Heart left ventricle (tissue), 16 donors: Measurements from ENCODE around the gene GPC6. TPM values are rescaled to one million over a fixed set of nuclear protein-coding genes. Genes with fewer than 3 reads are reported as not detected.

Experiments
- ATAC-seq, 4 donors: fragments of 200-7000 bp; cut with Tn5 transposase; one replicate each; pipeline ENCODE4 v1.9.1; 2020 to 2022; ENCODE audit warnings: moderate library complexity in 4 of 4, mild to moderate bottlenecking in 3 of 4, moderate number of reproducible peaks in 1 of 4
- DNase-seq, 5 donors: peaks; one replicate each; pipeline ENCODE4 v3.0.0-alpha.2; 2020
- H3K27ac ChIP-seq, 12 donors: fragments of 200-600 bp; sonication (generic) in 4 of 12; one replicate each; pipeline versions ENCODE4 v1.5.0 to v1.8.0; 2016 to 2022; ENCODE audit warnings: mild to moderate bottlenecking in 2 of 12
- H3K27me3 ChIP-seq, 9 donors: fragments of 200-600 bp; sonication (generic) in 2 of 9; one replicate each; pipeline versions ENCODE4 v1.5.1 to v1.8.0; 2016 to 2022; ENCODE audit warnings: mild to moderate bottlenecking in 3 of 9
- H3K36me3 ChIP-seq, 9 donors: fragments of 200-600 bp; sonication (generic) in 2 of 9; one replicate each; pipeline versions ENCODE4 v1.5.0 to v1.8.0; 2018 to 2022; ENCODE audit warnings: mild to moderate bottlenecking in 2 of 9
- H3K4me1 ChIP-seq, 12 donors: fragments of 200-600 bp; sonication (generic) in 4 of 12; one replicate each; pipeline versions ENCODE4 v1.5.0 to v1.8.0; 2016 to 2022; ENCODE audit warnings: mild to moderate bottlenecking in 3 of 12
- H3K4me3 ChIP-seq, 12 donors: fragments of 200-600 bp; sonication (generic) in 4 of 12; one replicate each; pipeline versions ENCODE4 v1.5.0 to v1.8.0; 2017 to 2022; ENCODE audit warnings: mild to moderate bottlenecking in 9 of 12, moderate library complexity in 4 of 12
- H3K9me3 ChIP-seq, 12 donors: fragments of 200-600 bp; sonication (generic) in 4 of 12; one replicate each; pipeline versions ENCODE4 v1.5.0 to v1.8.0; 2016 to 2022; ENCODE audit warnings: mild to moderate bottlenecking in 1 of 12
- POLR2A ChIP-seq, 2 donors: fragments of 450-650 bp; IDR thresholded peaks; one replicate each; pipeline ENCODE4 v1.6.1; 2017; ENCODE audit warnings: antibody characterized with exemption in 2 of 2, mild to moderate bottlenecking in 2 of 2, moderate library complexity in 2 of 2
- WGBS, 4 donors: extraction: QIAGEN DNeasy Blood & Tissue Kit in 2 of 4; methylation state at CpG; one replicate each; pipeline versions ENCODE4 v1.1.5 to v1.1.7; 2013 to 2018; 5-methylcytosine and 5-hydroxymethylcytosine counted together
- intact Hi-C, 10 donors: fragments of 100-400 bp; cut with DNase I; formaldehyde crosslinking; loops; one replicate each; pipeline versions ENCODE4 v1.11.1 to v1.14.2; 2022
- polyA plus RNA-seq, 2 donors: library from polyadenylated mRNA; stranded (reverse); fragments of 200-250 nt; gene quantifications; one replicate each; pipeline ENCODE4 v1.2.3, GENCODE V29; 2013
- total RNA-seq, 9 donors: library from RNA; depleted of rRNA in 2 of 9; stranded (reverse); fragments of >200 nt in 2 of 9; fragmentation: NEBNext Ultra II Directional in 3 of 9; extraction: Animal tissue kit (Norgen Biotek cat#: 25700) in 3 of 9; gene quantifications; one replicate each; pipeline versions ENCODE4 v1.1.0 to v1.2.4, GENCODE V29; 2016 to 2023
- TF ChIP-seq, protein P1 (sequence below), 12 donors: fragments of 200-600 bp; sonication (generic) in 4 of 12; IDR thresholded peaks; one replicate each; pipeline versions ENCODE4 v1.5.0 to v1.8.0; 2018 to 2022; ENCODE audit warnings: antibody characterized with exemption in 12 of 12, mild to moderate bottlenecking in 5 of 12
- donor health status: ischemic (EF 13 %, LVEDD 7.1; RV severe dilation, severe dysfunction).
- donor health status: healthy with polysubstance abuse.
- donor health status: DM: no; HTN: yes; CAD: no.
- donor health status: DM: no; HTN: no; CAD: no.
- donor health status: ischemic (EF 25% LVEDD 6.9; RV normal size, moderate dysfunction).
- donor health status: ischemic (EF 25% LVEDD 5.7; RV mildly dilated, moderate dysfunction).
- donor health status: healthy.
- donor health status: DM: yes; HTN: yes; CAD: no.
- donor health status: ischemic (EF 35%, LVEDD 5.7; RV mildly dilated, moderate dysfunction).
- donor health status: nonischemic (EF 11% LVEDD 7.7; RV severe dilation, severe dysfunction).
- donor health status: DM: yes; HTN: yes; CAD: no.
- donor health status: PGD.
- donor health status: ischemic (EF 29% LVEDD 5.4; RV normal size, mild dysfunction).
- donor health status: nonischemic (EF 23%, LVEDD 6.1; RV moderate dilation, normal function).

The GPC6 gene
- total and polyA plus RNA-seq, 11 donors, result 0.08 to 6.2 (median 2.0) TPM

DNA sequence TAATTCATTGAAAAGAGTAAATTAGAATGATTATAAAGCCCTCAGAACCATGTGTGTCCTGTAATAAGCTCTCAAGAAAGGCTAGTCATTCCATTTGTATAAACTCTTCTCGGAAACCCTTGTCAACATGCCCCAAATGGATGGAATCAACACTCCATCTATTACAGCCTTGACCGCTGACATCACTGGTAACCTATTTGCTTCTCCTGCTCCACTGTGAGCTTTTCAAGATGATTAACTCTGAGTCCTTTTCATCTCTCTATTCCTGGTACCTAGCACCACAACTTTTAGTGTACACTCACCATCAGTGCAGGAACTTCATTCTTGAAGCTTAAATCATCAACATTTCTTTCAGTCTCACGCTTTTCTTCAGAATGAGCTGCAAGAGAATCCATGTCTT lies 640.9 kb downstream of the GPC6 start:
- Histone ChIP-seq H3K27me3 (no peaks in the 10 kb centered on the region), H3K4me1 (no peaks in the 10 kb centered on the region), H3K36me3 (no peaks in the 10 kb centered on the region), H3K27ac (no peak overlapping the region), H3K9me3 (no peaks in the 10 kb centered on the region), H3K4me3 (no peak overlapping the region)
- intact Hi-C loops, result no loop called here
- ATAC-seq (no peak), DNase-seq (no peak)
- TF ChIP-seq, protein P1, sequence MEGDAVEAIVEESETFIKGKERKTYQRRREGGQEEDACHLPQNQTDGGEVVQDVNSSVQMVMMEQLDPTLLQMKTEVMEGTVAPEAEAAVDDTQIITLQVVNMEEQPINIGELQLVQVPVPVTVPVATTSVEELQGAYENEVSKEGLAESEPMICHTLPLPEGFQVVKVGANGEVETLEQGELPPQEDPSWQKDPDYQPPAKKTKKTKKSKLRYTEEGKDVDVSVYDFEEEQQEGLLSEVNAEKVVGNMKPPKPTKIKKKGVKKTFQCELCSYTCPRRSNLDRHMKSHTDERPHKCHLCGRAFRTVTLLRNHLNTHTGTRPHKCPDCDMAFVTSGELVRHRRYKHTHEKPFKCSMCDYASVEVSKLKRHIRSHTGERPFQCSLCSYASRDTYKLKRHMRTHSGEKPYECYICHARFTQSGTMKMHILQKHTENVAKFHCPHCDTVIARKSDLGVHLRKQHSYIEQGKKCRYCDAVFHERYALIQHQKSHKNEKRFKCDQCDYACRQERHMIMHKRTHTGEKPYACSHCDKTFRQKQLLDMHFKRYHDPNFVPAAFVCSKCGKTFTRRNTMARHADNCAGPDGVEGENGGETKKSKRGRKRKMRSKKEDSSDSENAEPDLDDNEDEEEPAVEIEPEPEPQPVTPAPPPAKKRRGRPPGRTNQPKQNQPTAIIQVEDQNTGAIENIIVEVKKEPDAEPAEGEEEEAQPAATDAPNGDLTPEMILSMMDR (IDR thresholded peaks at IDR 0.05), result no peak
- TF ChIP-seq POLR2A (IDR thresholded peaks at IDR 0.05), result no peak
- 87 to 95% (median 91%) methylated on average over 3 of the region's 3 CpGs for WGBS, 4 donors

DNA sequence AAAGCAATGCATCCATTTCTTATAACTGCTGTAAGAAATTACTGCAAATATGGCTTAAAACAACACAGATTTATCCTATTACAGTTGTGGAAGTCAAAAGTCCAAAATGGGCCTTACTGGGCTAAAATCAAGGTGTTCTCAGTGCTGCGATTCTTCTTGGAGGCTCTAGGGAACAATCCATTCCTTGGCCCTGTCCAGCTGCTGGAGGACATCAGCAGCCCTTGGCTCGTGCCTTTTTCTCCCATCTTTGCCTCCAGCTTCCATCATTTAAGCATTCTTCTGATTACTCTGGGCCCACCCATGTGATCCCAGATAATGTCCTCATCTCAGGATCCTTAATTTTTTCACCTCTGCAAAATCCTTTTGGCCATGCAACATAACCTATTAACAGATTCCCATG lies 645.8 kb downstream of the GPC6 start:
- intact Hi-C loops, result no loop called here
- DNase-seq, result no peak
- Histone ChIP-seq H3K4me3 (no peak overlapping the region), H3K27ac (no peak overlapping the region), H3K4me1 (no peaks in the 10 kb centered on the region), H3K9me3 (no peaks in the 10 kb centered on the region), H3K36me3 (no peaks in the 10 kb centered on the region), H3K27me3 (no peaks in the 10 kb centered on the region)
- ATAC-seq, result no peak
- 60 to 78% (median 74%) methylated on average over 2 of the region's 2 CpGs for WGBS, 4 donors
- TF ChIP-seq, protein P1 (IDR thresholded peaks at IDR 0.05), result no peak
- TF ChIP-seq POLR2A (IDR thresholded peaks at IDR 0.05), result no peak

DNA sequence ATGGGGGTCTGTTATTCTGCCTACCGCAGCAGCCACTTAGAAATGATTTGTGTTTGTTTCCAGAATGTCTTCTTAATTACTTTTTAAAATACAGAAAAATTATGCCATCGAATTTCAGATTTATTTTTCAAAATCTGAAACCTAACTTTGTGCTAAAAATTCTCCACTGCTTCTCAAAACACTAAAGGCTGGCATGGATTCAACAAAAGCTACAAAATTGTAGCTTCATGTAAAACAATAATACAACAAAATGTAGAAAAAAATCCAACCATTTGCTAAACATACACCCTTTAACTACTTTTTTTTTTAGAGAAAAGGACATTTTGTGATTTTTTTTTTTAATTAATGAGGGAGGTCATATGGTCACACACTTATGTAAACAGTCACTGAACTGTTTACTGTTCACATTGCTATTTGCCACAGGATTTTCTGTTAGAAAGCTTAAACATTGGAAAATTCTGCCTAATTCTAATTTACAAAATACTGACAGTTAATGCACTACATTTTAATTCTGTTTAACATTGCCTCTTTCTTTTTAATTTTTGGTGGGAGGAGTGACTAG lies 646.3 kb downstream of the GPC6 start:
- 72 to 79% (median 74%) methylated on average over 2 of the region's 2 CpGs for WGBS, 4 donors
- ATAC-seq (no peak), DNase-seq (no peak)
- no peaks in the 10 kb centered on the region for H3K9me3 ChIP-seq
- no peaks in the 10 kb centered on the region for H3K27me3 ChIP-seq
- TF ChIP-seq, protein P1 (IDR thresholded peaks at IDR 0.05), result no peak
- TF ChIP-seq POLR2A (IDR thresholded peaks at IDR 0.05), result no peak
- intact Hi-C loops, result no loop called here
- no peak overlapping the region for H3K27ac ChIP-seq
- H3K4me1 ChIP-seq, result no peaks in the 10 kb centered on the region
- no peak overlapping the region for H3K4me3 ChIP-seq
- no peaks in the 10 kb centered on the region for H3K36me3 ChIP-seq

DNA sequence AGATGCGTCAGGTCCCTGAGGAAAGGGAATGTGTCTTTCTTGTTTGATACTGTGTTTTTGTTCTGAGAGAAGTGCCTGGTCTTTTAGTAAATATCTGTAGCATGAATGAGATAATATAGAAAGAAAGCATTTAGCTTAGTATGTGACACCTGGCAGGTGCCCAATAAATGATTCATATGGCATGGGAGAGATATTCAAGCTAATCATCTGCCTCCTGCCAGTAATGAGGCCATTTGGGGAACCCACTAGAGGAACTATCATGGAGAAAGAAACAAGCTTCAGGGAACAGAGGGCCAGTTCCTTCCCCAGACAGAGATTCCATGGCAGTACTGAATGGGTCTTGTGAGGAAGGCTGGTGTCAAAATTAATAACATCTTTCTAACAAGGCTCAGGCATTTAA lies 648.9 kb downstream of the GPC6 start:
- no peaks in the 10 kb centered on the region for H3K27me3 ChIP-seq
- intact Hi-C loops, result no loop called here
- TF ChIP-seq, protein P1 (IDR thresholded peaks at IDR 0.05), result no peak
- no peak for TF ChIP-seq POLR2A (IDR thresholded peaks at IDR 0.05)
- H3K4me3 ChIP-seq, result no peak overlapping the region
- H3K36me3 ChIP-seq, result no peaks in the 10 kb centered on the region
- H3K9me3 ChIP-seq, result peaks cover 0 to 10% (median 0%) of the 10 kb centered on the region in 12 donors
- 92 to 97% (median 95%) methylated on average over 1 of the region's 1 CpG for WGBS, 4 donors
- no peak overlapping the region for H3K27ac ChIP-seq
- no peak for ATAC-seq
- no peak for DNase-seq
- no peaks in the 10 kb centered on the region for H3K4me1 ChIP-seq
